CD14-positive monocyte (primary cell): Measurements from ENCODE around the gene TMEM214. TPM values are rescaled to one million over a fixed set of nuclear protein-coding genes. Genes with fewer than 3 reads are reported as not detected.
"Not testable (repeated sequence)": the region's sequence is repeated elsewhere in the genome, so short reads cannot be mapped to it uniquely, and the experiment has no call there.

Source experiments
- DNase-seq, 3 donors: peaks; one replicate each; pipeline ENCODE4 v3.0.0-alpha.2; 2011 to 2022
- H2AFZ ChIP-seq: 2 replicates; pipeline ENCODE4 v1.6.0; 2012; ENCODE audit warnings: mild to moderate bottlenecking, low read depth, low read length, inconsistent platforms; ENCODE audit not compliant: insufficient read depth, poor library complexity, severe bottlenecking
- H3K27ac ChIP-seq, 2 donors: 1 replicate in 1 of 2; 2 replicates in 1 of 2; pipeline ENCODE4 v1.5.1; 2012 to 2013; ENCODE audit warnings: low read length in 2 of 2, control low read depth in 1 of 2, inconsistent platforms in 1 of 2, low read depth in 1 of 2, mild to moderate bottlenecking in 1 of 2
- H3K27me3 ChIP-seq, 2 donors: one replicate each; pipeline versions ENCODE4 v1.6.0 to v1.6.1; 2011 to 2013; ENCODE audit warnings: low read length in 2 of 2; ENCODE audit not compliant: control insufficient read depth in 2 of 2, insufficient read depth in 2 of 2
- H3K36me3 ChIP-seq, 2 donors: replicated peaks in 1 of 2; 1 replicate in 1 of 2; 2 replicates in 1 of 2; pipeline versions ENCODE4 v1.5.1 to v1.6.1; 2012 to 2013; ENCODE audit warnings: low read length in 2 of 2, control low read depth in 1 of 2, inconsistent platforms in 1 of 2, mild to moderate bottlenecking in 1 of 2; ENCODE audit not compliant: insufficient read depth in 2 of 2, control insufficient read depth in 1 of 2
- H3K4me1 ChIP-seq, 2 donors: 1 replicate in 1 of 2; 2 replicates in 1 of 2; pipeline versions ENCODE4 v1.5.1 to v1.6.1; 2012 to 2013; ENCODE audit warnings: low read length in 2 of 2, control low read depth in 1 of 2, inconsistent platforms in 1 of 2, mild to moderate bottlenecking in 1 of 2, moderate library complexity in 1 of 2; ENCODE audit not compliant: insufficient read depth in 2 of 2, control insufficient read depth in 1 of 2
- H3K4me2 ChIP-seq: replicated peaks from 2 replicates; pipeline ENCODE3; 2012; ENCODE audit warnings: low read length, moderate library complexity, mild to moderate bottlenecking; ENCODE audit not compliant: poor library complexity, severe bottlenecking; ENCODE audit errors: extremely low read depth
- H3K4me3 ChIP-seq, 3 experiments: fragments of 200-600 bp in 1 of 3; sonication (generic) in 1 of 3; replicated peaks in 1 of 3; 1 replicate in 2 of 3; 2 replicates in 1 of 3; pipeline ENCODE4 v1.5.1; 2011 to 2013; ENCODE audit warnings: low read length in 3 of 3, mild to moderate bottlenecking in 3 of 3, control low read depth in 2 of 3, low read depth in 2 of 3, inconsistent platforms in 1 of 3, moderate library complexity in 1 of 3
- H3K79me2 ChIP-seq: 2 replicates; pipeline ENCODE4 v1.6.0; 2012; ENCODE audit warnings: mild to moderate bottlenecking, control low read depth, inconsistent platforms, low read length, moderate library complexity; ENCODE audit not compliant: insufficient read depth
- H3K9ac ChIP-seq: 2 replicates; pipeline ENCODE4 v1.6.0; 2017; ENCODE audit warnings: low read length, mild to moderate bottlenecking; ENCODE audit not compliant: insufficient read depth, poor library complexity, severe bottlenecking
- H3K9me3 ChIP-seq, 2 donors: replicated peaks in 1 of 2; 1 replicate in 1 of 2; 2 replicates in 1 of 2; pipeline versions ENCODE4 v1.5.1 to v1.6.1; 2012 to 2013; ENCODE audit warnings: low read length in 2 of 2, control low read depth in 1 of 2; ENCODE audit not compliant: control insufficient read depth in 1 of 2, insufficient read depth in 1 of 2
- H4K20me1 ChIP-seq: 2 replicates; pipeline ENCODE4 v1.6.0; 2012; ENCODE audit warnings: mild to moderate bottlenecking, low read length, control low read depth, moderate library complexity; ENCODE audit not compliant: insufficient read depth
- H3K27ac Mint-ChIP-seq, 7 donors: one replicate each; pipeline ENCODE4 v1.8.0; 2020; ENCODE audit warnings: mild to moderate bottlenecking in 7 of 7, mixed read lengths in 7 of 7, moderate library complexity in 6 of 7, inconsistent platforms in 2 of 7
- H3K27me3 Mint-ChIP-seq, 3 donors: one replicate each; pipeline ENCODE4 v1.8.0; 2021 to 2022; ENCODE audit warnings: low read depth in 3 of 3, mild to moderate bottlenecking in 3 of 3, mixed read lengths in 3 of 3, moderate library complexity in 3 of 3, inconsistent platforms in 1 of 3
- H3K36me3 Mint-ChIP-seq, 2 donors: one replicate each; pipeline ENCODE4 v1.8.0; 2020; ENCODE audit warnings: mixed read lengths in 2 of 2, inconsistent platforms in 1 of 2, mild to moderate bottlenecking in 1 of 2
- H3K4me1 Mint-ChIP-seq: one replicate; pipeline ENCODE4 v1.8.0; 2020; ENCODE audit warnings: mild to moderate bottlenecking, mixed read lengths
- H3K4me3 Mint-ChIP-seq, 2 donors: one replicate each; pipeline ENCODE4 v1.8.0; 2020; ENCODE audit warnings: mild to moderate bottlenecking in 2 of 2, mixed read lengths in 2 of 2, moderate library complexity in 1 of 2
- H3K9me3 Mint-ChIP-seq, 7 donors: one replicate each; pipeline ENCODE4 v1.8.0; 2020 to 2022; ENCODE audit warnings: mixed read lengths in 7 of 7, mild to moderate bottlenecking in 6 of 7, moderate library complexity in 6 of 7, inconsistent platforms in 2 of 7
- CTCF ChIP-seq: fragments of 200-600 bp; IDR thresholded peaks from one replicate; pipeline ENCODE4 v1.8.0; 2022; ENCODE audit warnings: antibody characterized with exemption, mild to moderate bottlenecking
- WGBS: methylation state at CpG from one replicate; pipeline ENCODE4 v1.1.5; 2013; ENCODE audit warnings: missing lambda C conversion rate; ENCODE audit not compliant: insufficient coverage; 5-methylcytosine and 5-hydroxymethylcytosine counted together
- intact Hi-C, 2 donors: fragments of 100-400 bp; cut with micrococcal nuclease; formaldehyde crosslinking; loops; one replicate each; pipeline versions ENCODE4 v1.15.0 to v1.15.1; 2023
- polyA plus RNA-seq, 3 donors: library from polyadenylated mRNA; depleted of rRNA in 1 of 3; unstranded in 2 of 3; stranded (reverse) in 1 of 3; fragments of 300-500 nt in 2 of 3; fragments of >200 nt in 1 of 3; fragmentation: Illumina TruSeq in 2 of 3; gene quantifications; 1 replicate in 2 of 3; 2 replicates in 1 of 3; pipeline ENCODE4 v1.2.3, GENCODE V29; 2012 to 2021

TMEM214 gene
- polyA plus RNA-seq, 3 donors: 18.3 to 61.7 (median 26.9) TPM

DNA sequence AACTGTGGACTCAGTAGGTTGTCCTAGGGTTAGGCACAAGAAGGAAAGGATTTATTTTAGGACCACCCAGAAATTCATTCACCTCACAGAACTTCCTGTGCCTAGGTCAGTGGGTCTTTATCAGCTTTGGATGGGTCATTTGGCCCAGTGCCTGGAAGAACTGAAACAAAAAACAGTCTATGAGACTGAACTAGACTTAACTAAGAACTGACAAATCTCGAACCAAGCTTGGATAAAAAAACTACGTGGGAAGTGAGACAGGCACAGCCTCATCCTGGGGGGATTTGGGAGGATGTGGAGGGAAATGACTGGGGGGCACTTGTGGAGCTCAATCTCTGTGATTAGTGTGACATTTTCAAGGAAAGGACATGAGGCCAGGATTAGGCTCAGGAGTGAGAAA lies 41.0 kb downstream of the TMEM214 start:
- peak overlapping the region in 1 of 7 donors; percentile 58 for H3K27ac Mint-ChIP-seq
- H4K20me1 ChIP-seq: peaks cover 8% of the 10 kb centered on the region
- no peak overlapping the region for H2AFZ ChIP-seq
- H3K36me3 Mint-ChIP-seq: peaks cover 12% of the 10 kb centered on the region in 2 donors
- H3K27me3 Mint-ChIP-seq: peaks cover 0 to 6% (median 0%) of the 10 kb centered on the region in 3 donors
- H3K9ac ChIP-seq: no peak overlapping the region
- WGBS: 38% methylated on average over 2 of the region's 2 CpGs
- DNase-seq: no peak
- H3K4me1 Mint-ChIP-seq: peaks cover 68% of the 10 kb centered on the region
- peaks cover 0 to 2% (median 0%) of the 10 kb centered on the region in 7 donors for H3K9me3 Mint-ChIP-seq
- H3K79me2 ChIP-seq: peaks cover 24% of the 10 kb centered on the region
- H3K9me3 ChIP-seq: no peaks in the 10 kb centered on the region
- no peaks in the 10 kb centered on the region for H3K27me3 ChIP-seq
- H3K27ac ChIP-seq: no peak overlapping the region
- H3K4me3 Mint-ChIP-seq: no peak overlapping the region
- no peak overlapping the region for H3K4me3 ChIP-seq
- TF ChIP-seq CTCF: no peak
- H3K4me1 ChIP-seq: peaks cover 47 to 57% of the 10 kb centered on the region in 2 donors
- intact Hi-C loops: loop anchor here (5.0 kb wide), 1 partner anchor 41 kb away; the partner anchor contains the start of gene TMEM214 (in 2 of the 2)
- no peak overlapping the region for H3K4me2 ChIP-seq
- H3K36me3 ChIP-seq: peaks cover 9 to 15% of the 10 kb centered on the region in 2 donors

- peaks cover 56 to 66% of the 10 kb centered on the region in 2 donors for H3K4me1 ChIP-seq
- peaks cover 0 to 7% (median 0%) of the 10 kb centered on the region in 3 donors for H3K27me3 Mint-ChIP-seq
- H3K9me3 ChIP-seq: no peaks in the 10 kb centered on the region
- intact Hi-C loops: loop anchor here (5.0 kb wide), 1 partner anchor 43 kb away; the partner anchor contains the start of gene TMEM214 (in 2 of the 2)
- peaks cover 18% of the 10 kb centered on the region for H3K79me2 ChIP-seq
- H3K36me3 Mint-ChIP-seq: peaks cover under 1% of the 10 kb centered on the region in 2 donors
- DNase-seq: peak in 2 of 3 donors; percentile 27 to 53
- H4K20me1 ChIP-seq: no peaks in the 10 kb centered on the region
- peak overlapping the region; percentile 33 for H3K4me2 ChIP-seq
- H3K9ac ChIP-seq: no peak overlapping the region
- TF ChIP-seq CTCF: no peak
- H3K27me3 ChIP-seq: no peaks in the 10 kb centered on the region
- peaks cover 0 to 2% (median 0%) of the 10 kb centered on the region in 7 donors for H3K9me3 Mint-ChIP-seq
- H3K4me3 ChIP-seq: peak overlapping the region in 1 of 3 experiments; percentile 10
- H3K4me1 Mint-ChIP-seq: peaks cover 68% of the 10 kb centered on the region
- peak overlapping the region in 6 of 7 donors; percentile 30 to 82 (median 70) for H3K27ac Mint-ChIP-seq
- peak overlapping the region in 1 of 2 donors; percentile 37 for H3K27ac ChIP-seq
- H2AFZ ChIP-seq: peak overlapping the region; percentile 21
- H3K4me3 Mint-ChIP-seq: peak overlapping the region; percentile 24 to 71
- H3K36me3 ChIP-seq: peaks cover 0 to 3% of the 10 kb centered on the region in 2 donors
- 0% methylated on average over 2 of the region's 4 CpGs for WGBS
Measured at GRCh38 chr2:27074738-27075565, 42.2 kb downstream of the TMEM214 start.

DNA sequence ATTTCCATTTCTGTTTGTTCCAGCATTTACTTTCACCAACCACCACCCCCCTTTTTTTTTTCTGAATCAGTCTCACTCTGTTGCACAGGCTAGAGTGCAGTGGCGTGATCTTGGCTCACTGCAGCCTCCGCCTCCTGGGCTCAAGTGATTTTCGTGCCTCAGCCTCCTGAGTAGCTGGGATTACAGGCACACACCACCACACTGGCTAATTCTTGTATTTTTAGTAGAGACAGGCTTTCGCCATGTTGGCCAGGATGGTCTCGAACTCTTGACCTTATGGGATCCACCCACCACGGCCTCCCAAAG lies 42.8 kb downstream of the TMEM214 start:
- H3K27me3 ChIP-seq, H3K9me3 Mint-ChIP-seq, H3K9ac ChIP-seq, H4K20me1 ChIP-seq, H3K27me3 Mint-ChIP-seq, intact Hi-C loops, H3K27ac ChIP-seq, H3K9me3 ChIP-seq, DNase-seq, H3K36me3 ChIP-seq, H3K36me3 Mint-ChIP-seq: not testable (repeated sequence)
- peaks cover 66% of the 10 kb centered on the region for H3K4me1 Mint-ChIP-seq
- WGBS: no CpG with 5 or more reads among the region's 6 CpGs
- Histone ChIP-seq H3K4me1 (peaks cover 51 to 62% of the 10 kb centered on the region in 2 donors), H2AFZ (peak overlapping the region; percentile 21), H3K79me2 (peaks cover 13% of the 10 kb centered on the region), H3K4me2 (peak overlapping the region; percentile 33), H3K4me3 (peak overlapping the region in 1 of 3 experiments; percentile 10)
- peak overlapping the region; percentile 24 to 71 for H3K4me3 Mint-ChIP-seq
- peak overlapping the region in 5 of 7 donors; percentile 30 to 82 (median 70) for H3K27ac Mint-ChIP-seq
